ENCODE measurements around the gene LRRC56.

DNA sequence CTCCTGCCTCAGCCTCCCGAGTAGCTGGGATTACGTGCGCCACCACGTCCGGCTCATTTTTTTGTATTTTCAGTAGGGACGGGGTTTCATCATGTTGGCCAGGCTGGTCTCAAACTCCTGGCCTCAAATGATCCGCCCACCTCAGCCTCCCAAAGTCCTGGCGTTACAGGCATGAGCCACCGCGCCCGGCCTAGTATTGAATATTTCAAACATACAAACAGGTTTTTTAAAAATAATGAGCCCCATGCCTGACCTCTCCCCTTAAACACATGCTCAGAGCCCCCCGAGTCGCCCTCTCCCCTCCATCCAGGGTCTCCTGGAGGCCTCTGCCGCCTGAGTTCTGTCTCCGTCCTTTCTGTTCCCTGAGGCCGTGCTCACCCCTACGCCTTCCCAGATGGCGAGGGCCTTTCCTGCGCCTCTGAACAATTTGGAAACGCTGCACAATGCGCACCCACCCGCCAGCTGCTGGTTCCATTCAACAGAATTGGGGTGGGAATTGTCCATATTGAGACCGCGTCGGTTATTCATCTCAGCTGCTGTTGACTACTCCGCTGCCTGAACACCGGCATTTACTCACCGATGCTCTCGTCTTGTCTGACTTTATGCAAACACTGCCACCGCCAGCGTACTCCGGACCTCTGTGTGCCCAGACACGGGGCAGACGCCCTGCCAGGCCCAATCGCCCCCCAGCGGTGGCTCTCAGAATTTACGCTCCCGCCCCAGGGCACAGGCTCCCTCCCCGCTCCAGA lies 16.7 kb upstream of the LRRC56 start:
- TF ChIP-seq SIN3A (IDR thresholded peaks at IDR 0.05; ENCODE audit: borderline replicate concordance, insufficient read depth, low read length), result no peak
- no peak for TF ChIP-seq FOXP2 (optimal IDR thresholded peaks at IDR 0.05; ENCODE audit: borderline replicate concordance, extremely low read depth, extremely low read length, insufficient read depth)
- TF ChIP-seq POLR2AphosphoS5 (IDR thresholded peaks at IDR 0.05; ENCODE audit: low read depth, low read length), result no peak
- TF ChIP-seq TAF1 (IDR thresholded peaks at IDR 0.05; ENCODE audit: borderline replicate concordance, insufficient read depth, low read length), result no peak
- TF ChIP-seq REST (IDR thresholded peaks at IDR 0.05; ENCODE audit: insufficient read depth in 1 of 2, low read depth in 2 of 2, low read length in 2 of 2), result no peak
